Lower leg skin (tissue), 4 donors: ENCODE data around the gene ANKRD53. TPM values are rescaled to one million over a fixed set of nuclear protein-coding genes. Genes with fewer than 3 reads are reported as not detected.

Source experiments
- DNase-seq, 2 donors: peaks; one replicate each; pipeline ENCODE4 v3.0.0-alpha.2; 2019; ENCODE audit warnings: low spot score in 2 of 2
- H3K4me3 ChIP-seq: fragments of 200-600 bp; sonication (generic); 2 replicates; pipeline ENCODE4 v1.5.1; 2017; ENCODE audit warnings: mild to moderate bottlenecking, low read depth; ENCODE audit not compliant: poor library complexity, severe bottlenecking
- CTCF ChIP-seq, 3 donors: fragments of 450-650 bp; IDR thresholded peaks; one replicate each; pipeline ENCODE4 v1.5.1; 2016; ENCODE audit warnings: antibody characterized with exemption in 3 of 3, mild to moderate bottlenecking in 3 of 3, moderate library complexity in 2 of 3
- POLR2A ChIP-seq, 2 donors: fragments of 450-650 bp; IDR thresholded peaks; one replicate each; pipeline ENCODE4 v1.6.1; 2016 to 2017; ENCODE audit warnings: antibody characterized with exemption in 2 of 2, mild to moderate bottlenecking in 1 of 2, moderate library complexity in 1 of 2
- WGBS, 2 donors: methylation state at CpG; one replicate each; pipeline ENCODE4 v1.1.5; 2018; 5-methylcytosine and 5-hydroxymethylcytosine counted together
- intact Hi-C: fragments of 100-400 bp; cut with DNase I; formaldehyde crosslinking; loops from one replicate; pipeline ENCODE4 v1.15.0; 2023; ENCODE audit warnings: low total_unique reads
- total RNA-seq, 4 donors: library from RNA; depleted of rRNA; stranded (reverse); fragments of >200 nt; gene quantifications; one replicate each; pipeline ENCODE4 v1.1.0, GENCODE V29; 2016

Gene ANKRD53
- total RNA-seq, 4 donors from 2014 or later, result 0.27 to 1.3 (median 0.84) TPM; not detected in 1

GRCh38 chr2:70935468-70936164 is 42.8 kb upstream of the ANKRD53 start, which contains the start of gene ATP6V1B1:
TSS of gene ATP6V1B1 (plus strand) at chr2:70935900. CDS start at chr2:70935955, 55 bp downstream.
- TF ChIP-seq CTCF (IDR thresholded peaks at IDR 0.05), result no peak
- no peak for TF ChIP-seq POLR2A (IDR thresholded peaks at IDR 0.05)
- intact Hi-C loops, result no loop called here
- H3K4me3 ChIP-seq, result no peak within 1 kb of the TSS
- WGBS, 2 donors, result 65 to 67% methylated on average over 9 to 14 of the region's 14 CpGs
- peak in 1 of 2 donors; percentile 82 for DNase-seq

GRCh38 chr2:70936165-70936978 is 42.1 kb upstream of the ANKRD53 start:
- intact Hi-C loops, result no loop called here
- H3K4me3 ChIP-seq, result no peak overlapping the region
- DNase-seq, result peak in 1 of 2 donors; percentile 43
- no peak for TF ChIP-seq POLR2A (IDR thresholded peaks at IDR 0.05)
- 74 to 79% methylated on average over 9 to 10 of the region's 10 CpGs for WGBS, 2 donors

GRCh38 chr2:70936979-70937811 is 41.2 kb upstream of the ANKRD53 start:
- intact Hi-C loops, result no loop called here
- 73 to 82% methylated on average over 9 of the region's 10 CpGs for WGBS, 2 donors
- H3K4me3 ChIP-seq, result no peak overlapping the region
- no peak for TF ChIP-seq CTCF (IDR thresholded peaks at IDR 0.05)
- no peak for TF ChIP-seq POLR2A (IDR thresholded peaks at IDR 0.05)
- DNase-seq, result peak in 1 of 2 donors; percentile 69

GRCh38 chr2:70937866-70938585 is 40.4 kb upstream of the ANKRD53 start:
- TF ChIP-seq POLR2A (IDR thresholded peaks at IDR 0.05) (no peak), CTCF (IDR thresholded peaks at IDR 0.05) (no peak)
- peak in 1 of 2 donors; percentile 85 for DNase-seq
- intact Hi-C loops, result no loop called here
- WGBS, 2 donors, result 69% methylated on average over 10 of the region's 10 CpGs
- H3K4me3 ChIP-seq, result no peak overlapping the region

- TF ChIP-seq CTCF (IDR thresholded peaks at IDR 0.05) (no peak), POLR2A (IDR thresholded peaks at IDR 0.05) (no peak)
- WGBS, 2 donors, result 32 to 51% methylated on average over 3 of the region's 3 CpGs
- intact Hi-C loops, result no loop called here
- peak in 1 of 2 donors; percentile 76 for DNase-seq
- no peak overlapping the region for H3K4me3 ChIP-seq
Observed at GRCh38 chr2:70938586-70938950, 39.9 kb upstream of the ANKRD53 start.
